K562 treated with DMSO at 1 percent for 24 hours (cell line): Measurements from ENCODE around the gene CUL7. TPM values are rescaled to one million over a fixed set of nuclear protein-coding genes. Genes with fewer than 3 reads are reported as not detected.

ENCODE experiments used
- total RNA-seq: library from RNA; unstranded; fragments of 300-600 nt; gene quantifications from 2 replicates; pipeline ENCODE4 v1.2.3, GENCODE V29; 2022; ENCODE audit warnings: low read depth; ENCODE audit not compliant: insufficient read depth

The CUL7 gene
- 47.9 and 48.5 TPM in 2 replicates for total RNA-seq

GRCh38 chr6:43053545-43054205, at the start of gene CUL7:
CUL7 (minus strand) TSS chr6:43053851; CDS start chr6:43052788, 1,063 bp downstream.

DNA sequence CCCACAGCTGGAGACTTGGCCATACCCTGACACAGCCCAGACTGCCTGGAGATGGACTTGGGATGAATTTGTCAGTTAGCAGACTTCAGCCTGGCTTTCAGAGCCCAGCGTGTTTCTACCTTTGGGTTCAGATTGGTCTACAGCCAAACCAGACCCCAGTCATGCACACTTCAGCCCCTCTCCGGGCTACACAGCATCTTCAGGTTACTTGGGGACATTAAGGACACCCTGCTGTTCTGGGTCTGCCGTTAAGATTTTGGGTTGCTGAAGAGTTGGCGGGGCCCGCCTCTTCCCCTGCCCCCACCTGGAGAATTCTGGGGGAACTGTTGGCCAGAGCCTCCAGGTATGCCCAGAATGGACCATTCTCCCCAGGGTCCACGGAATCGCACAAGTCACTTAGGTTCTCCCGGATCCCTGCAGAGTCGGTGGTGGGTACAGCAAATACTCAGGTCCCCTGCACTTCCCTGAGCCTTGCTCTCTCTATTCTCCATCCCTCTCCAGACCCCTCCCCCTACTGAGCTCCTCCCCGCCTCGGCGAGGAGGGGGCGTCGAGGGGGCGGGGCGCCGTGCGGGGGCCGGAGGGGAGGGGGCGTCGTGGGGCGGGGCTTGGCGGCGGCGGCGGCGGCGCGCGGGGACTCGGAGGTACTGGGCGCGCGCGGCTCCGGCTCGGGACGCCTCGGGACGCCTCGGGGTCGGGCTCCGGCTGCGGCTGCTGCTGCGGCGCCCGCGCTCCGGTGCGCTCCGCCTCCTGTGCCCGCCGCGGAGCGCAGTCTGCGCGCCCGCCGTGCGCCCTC, 22.2 kb upstream of the CUL7 start, which contains the start of gene PTK7:
Gene PTK7 (plus strand): TSS at position 645 of the 794 bp plus-strand sequence. CDS start 175 bp downstream, outside the sequence.

DNA sequence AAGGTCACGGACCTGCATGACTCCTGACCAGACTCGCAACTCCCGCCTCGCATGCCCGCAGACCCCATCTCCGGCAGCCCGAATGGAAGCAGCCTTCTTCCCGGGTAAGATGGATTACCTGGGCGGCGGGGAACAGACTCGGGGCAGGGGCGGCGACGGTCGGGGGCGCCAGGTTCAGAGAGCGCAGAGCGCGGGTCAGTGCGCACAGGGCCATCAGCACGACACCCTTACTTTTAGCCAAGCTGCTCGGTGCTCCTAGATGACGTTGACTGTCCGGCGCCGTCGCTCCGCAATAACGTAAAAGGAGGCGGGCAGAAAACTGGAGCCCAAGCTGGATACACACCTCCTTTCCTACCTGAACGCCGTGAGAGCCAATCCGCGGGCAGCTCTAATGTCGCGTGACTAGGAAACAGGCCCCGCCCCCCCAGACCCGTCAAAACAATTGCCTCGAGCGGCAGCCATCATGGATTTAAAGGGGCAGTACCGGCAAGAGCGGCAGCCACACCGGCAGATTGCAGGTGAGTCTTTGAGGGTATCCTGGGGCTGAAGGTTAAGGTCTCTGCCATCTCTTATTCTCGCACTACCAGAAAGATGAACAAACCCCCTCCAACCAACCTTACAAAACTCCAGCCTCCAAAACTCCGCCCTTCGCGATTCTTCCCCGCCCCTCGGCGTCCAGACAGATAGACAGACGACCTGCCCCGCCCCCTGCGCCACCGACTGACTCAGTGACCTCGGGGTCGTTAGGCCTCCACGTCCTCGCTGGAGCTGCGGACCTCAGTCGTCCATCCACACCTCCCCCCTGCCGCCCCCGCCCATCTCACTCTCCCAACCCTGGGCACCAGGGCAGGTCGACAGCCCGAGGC, 5.8 kb upstream of the CUL7 start, which contains the start of the genes KLC4 and MRPL2:
Gene KLC4 (plus strand): TSS at position 464 of the 866 bp plus-strand sequence. CDS start 1,705 bp downstream, outside the sequence.
Gene MRPL2 (minus strand): TSS at position 267 of the 866 bp plus-strand sequence. CDS start 53 bp downstream, at position 214.

GRCh38 chr6:43021270-43022047, 32.2 kb downstream of the CUL7 start, which contains the start of gene RRP36:
RRP36 (plus strand) TSS chr6:43021623; CDS start chr6:43021655, 32 bp downstream.

GRCh38 chr6:43013843-43014433, 39.7 kb downstream of the CUL7 start, which contains the start of the genes KLHDC3 and MEA1:
KLHDC3 (plus strand) TSS chr6:43014249; CDS start chr6:43017193, 2,944 bp downstream.
MEA1 (minus strand) TSS chr6:43013946; CDS start chr6:43013813, 133 bp downstream.

Other genes starting within 250 kb of the CUL7 start
- 85.4 and 87.5 TPM in 2 replicates for gene RPL7L1, start 174.2 kb downstream of the CUL7 start, total RNA-seq
- not detected in 2 replicates for gene PTCRA, start 137.8 kb downstream of the CUL7 start, total RNA-seq
- gene CNPY3, start 124.4 kb downstream of the CUL7 start, total RNA-seq = 33.9 and 34.0 TPM in 2 replicates
- not detected in 2 replicates for gene GNMT, start 93.1 kb downstream of the CUL7 start, total RNA-seq
- 65.7 and 67.2 TPM in 2 replicates for gene PEX6, start 74.7 kb downstream of the CUL7 start, total RNA-seq
- 59.4 and 61.1 TPM in 2 replicates for gene PPP2R5D, start 69.3 kb downstream of the CUL7 start, total RNA-seq
- gene MEA1, start 39.9 kb downstream of the CUL7 start, total RNA-seq = 111 and 113 TPM in 2 replicates
- 218 and 222 TPM in 2 replicates for gene KLHDC3, start 39.6 kb downstream of the CUL7 start, total RNA-seq
- 101 and 112 TPM in 2 replicates for gene RRP36, start 32.2 kb downstream of the CUL7 start, total RNA-seq
- gene MRPL2, start 5.6 kb upstream of the CUL7 start, total RNA-seq = 128 and 144 TPM in 2 replicates
- 38.1 and 46.4 TPM in 2 replicates for gene KLC4, start 5.8 kb upstream of the CUL7 start, total RNA-seq
- gene PTK7, start 22.5 kb upstream of the CUL7 start, total RNA-seq = 15.6 TPM in 2 replicates
- gene SRF, start 117.4 kb upstream of the CUL7 start, total RNA-seq = 39.2 and 40.6 TPM in 2 replicates
- 21.6 and 25.5 TPM in 2 replicates for gene CUL9, start 128.3 kb upstream of the CUL7 start, total RNA-seq
- 221 and 250 TPM in 2 replicates for gene DNPH1, start 175.6 kb upstream of the CUL7 start, total RNA-seq
- 0.05 TPM in 1 of 2 replicates, not detected in the other for gene TTBK1, start 189.6 kb upstream of the CUL7 start, total RNA-seq
- not detected in 2 replicates for gene SLC22A7, start 244.4 kb upstream of the CUL7 start, total RNA-seq